Measurements from ENCODE around the gene DSP. TPM values are rescaled to one million over a fixed set of nuclear protein-coding genes. Genes with fewer than 3 reads are reported as not detected.

Gene DSP
- total RNA-seq, 1 experiment from 2014 or later: 0.10 TPM

DNA sequence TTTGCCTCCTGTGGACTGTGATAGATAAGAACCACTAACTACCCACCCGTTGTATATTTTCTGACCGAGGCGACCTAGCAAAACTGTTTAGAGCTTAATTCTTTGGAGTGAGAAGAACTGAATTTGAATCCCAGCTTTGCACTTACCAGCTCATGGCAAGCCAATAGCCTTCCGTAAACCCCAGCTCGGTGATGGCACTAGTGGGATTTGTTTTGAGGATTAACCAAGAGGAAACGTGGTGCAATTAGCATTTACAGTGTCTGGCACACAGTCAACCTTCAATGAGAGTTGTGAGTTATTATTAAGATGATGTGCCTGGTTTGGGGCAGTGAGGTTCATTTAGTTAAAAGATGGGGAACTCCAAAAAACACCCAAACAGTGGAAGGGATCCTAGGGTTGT lies 12.3 kb upstream of the DSP start:
- Histone ChIP-seq H3K9me3 (no peaks in the 10 kb centered on the region), H3K4me3 (no peak overlapping the region), H3K36me3 (no peaks in the 10 kb centered on the region), H3K27me3 (no peaks in the 10 kb centered on the region; the same call in 1 of the 2 replicates)
- DNase-seq: no peak

GRCh38 chr6:7532232-7532631 lies 9.2 kb upstream of the DSP start:
- Histone ChIP-seq H3K9me3 (no peaks in the 10 kb centered on the region), H3K4me3 (no peak overlapping the region)

GRCh38 chr6:7532821-7533220 lies 8.7 kb upstream of the DSP start:
- H3K36me3 ChIP-seq: no peaks in the 10 kb centered on the region
- H3K4me3 ChIP-seq: no peak overlapping the region
- no peaks in the 10 kb centered on the region for H3K9me3 ChIP-seq
- DNase-seq: no peak
- H3K27me3 ChIP-seq: peaks cover 4% of the 10 kb centered on the region; the same call in 1 of the 2 replicates

More at GRCh38 chr6:7532232-7532631, 9.2 kb upstream of the DSP start:
- no peak for DNase-seq
- H3K36me3 ChIP-seq: no peaks in the 10 kb centered on the region
- H3K27me3 ChIP-seq: peaks cover 2% of the 10 kb centered on the region; the same call in 1 of the 2 replicates

DNA sequence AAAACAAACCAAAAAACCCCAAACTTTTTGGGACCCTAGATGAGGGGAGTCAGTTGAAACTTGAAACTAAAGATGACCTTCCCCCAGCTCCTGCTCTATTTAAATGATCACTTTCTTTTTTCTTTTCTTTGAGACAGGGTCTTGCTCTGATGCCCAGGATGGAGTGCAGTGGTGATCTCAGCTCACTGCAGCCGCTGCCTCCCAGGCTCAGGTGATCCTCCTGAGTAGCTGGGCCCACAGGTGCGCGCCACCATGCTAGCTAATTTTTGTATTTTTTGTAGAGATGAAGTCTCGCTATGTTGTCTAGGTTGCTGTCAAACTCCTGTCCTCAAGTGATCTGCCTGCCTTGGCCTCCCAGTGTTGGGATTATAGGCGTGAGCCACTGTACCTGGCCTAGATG lies 7.3 kb upstream of the DSP start:
- H3K9me3 ChIP-seq: no peaks in the 10 kb centered on the region
- H3K4me3 ChIP-seq: no peak overlapping the region
- no peaks in the 10 kb centered on the region for H3K36me3 ChIP-seq
- H3K27me3 ChIP-seq: peaks cover 14% of the 10 kb centered on the region
- DNase-seq: no peak

DNA sequence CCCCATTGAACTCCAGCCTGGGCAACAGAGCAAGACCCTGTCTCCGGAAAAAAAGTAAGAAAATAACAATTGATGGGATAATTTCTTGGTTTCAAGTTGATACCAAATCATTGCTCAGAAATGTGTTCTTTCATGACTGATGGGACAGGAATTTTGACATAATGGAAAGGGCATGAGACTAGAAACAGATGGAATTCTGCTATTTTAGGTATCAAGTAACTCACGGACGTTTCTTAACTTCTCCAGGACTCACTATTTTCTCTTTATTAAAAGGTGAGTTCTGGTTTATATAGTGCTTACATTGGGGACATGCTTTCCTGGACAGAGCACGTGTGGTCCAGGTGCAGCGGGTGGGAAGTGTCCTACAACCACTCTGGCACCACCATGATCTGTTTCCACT lies 6.0 kb upstream of the DSP start:
- H3K4me3 ChIP-seq: no peak overlapping the region
- peaks cover 25% of the 10 kb centered on the region for H3K27me3 ChIP-seq
- H3K9me3 ChIP-seq: no peaks in the 10 kb centered on the region
- DNase-seq: no peak
- no peaks in the 10 kb centered on the region for H3K36me3 ChIP-seq

DNA sequence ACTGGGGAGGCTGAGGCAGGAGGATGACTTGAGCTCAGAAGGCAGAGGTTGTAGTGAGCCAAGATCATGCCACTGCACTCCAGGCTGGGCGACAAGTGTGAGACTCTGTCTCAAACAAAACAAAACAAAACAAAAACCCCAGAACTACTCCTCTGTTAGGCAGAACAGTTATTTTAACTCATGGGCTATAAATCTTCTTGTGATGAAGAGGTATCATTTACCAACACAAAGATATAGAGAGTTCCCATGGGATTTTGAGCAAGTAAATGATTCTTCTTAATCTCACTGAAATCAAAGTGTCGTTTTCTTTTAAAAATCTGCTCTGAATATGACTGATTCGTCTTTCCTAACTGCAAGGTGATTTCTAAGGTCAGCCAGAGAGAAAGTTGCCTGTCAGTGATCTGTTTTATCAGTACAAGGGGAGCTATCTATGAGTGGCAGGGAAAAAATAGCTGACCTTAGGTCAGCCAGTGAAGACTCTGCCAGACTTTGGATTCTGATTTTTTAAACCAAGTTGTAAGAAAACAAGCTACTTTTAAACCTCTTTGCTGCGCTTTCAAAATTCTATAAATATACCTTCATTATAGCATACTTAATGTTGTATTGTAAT lies 3.8 kb upstream of the DSP start:
- Histone ChIP-seq H3K36me3 (no peaks in the 10 kb centered on the region), H3K27me3 (peaks cover 45% of the 10 kb centered on the region), H3K4me3 (no peak overlapping the region), H3K9me3 (no peaks in the 10 kb centered on the region)
- DNase-seq: no peak

GRCh38 chr6:7538484-7538883 lies 3.0 kb upstream of the DSP start:
- no peaks in the 10 kb centered on the region for H3K36me3 ChIP-seq
- H3K27me3 ChIP-seq: peaks cover 51% of the 10 kb centered on the region
- no peaks in the 10 kb centered on the region for H3K9me3 ChIP-seq
- H3K4me3 ChIP-seq: no peak overlapping the region
- DNase-seq: no peak

DNA sequence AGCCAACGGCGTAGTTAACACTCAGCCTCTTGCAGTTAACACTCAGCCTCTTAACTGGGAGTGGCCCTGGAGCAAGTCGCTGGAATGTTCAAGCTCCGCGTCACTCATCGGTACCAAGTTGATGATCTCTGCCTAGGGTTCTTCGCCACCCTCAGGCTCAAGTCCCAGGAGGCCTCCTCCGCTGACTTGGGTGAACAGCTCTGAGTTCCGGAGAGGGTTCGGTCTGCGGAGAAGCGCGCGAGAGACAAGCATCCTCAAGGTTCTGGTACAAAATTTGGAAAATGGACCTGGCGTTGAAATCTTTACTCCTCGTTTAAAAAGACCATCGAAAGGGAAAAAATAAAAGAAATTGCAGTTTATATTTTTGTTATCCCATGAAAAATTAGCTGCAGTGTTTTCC lies 876 bp upstream of the DSP start:
- no peaks in the 10 kb centered on the region for H3K36me3 ChIP-seq
- no peaks in the 10 kb centered on the region for H3K9me3 ChIP-seq
- peaks cover 69% of the 10 kb centered on the region for H3K27me3 ChIP-seq
- no peak for DNase-seq
- H3K4me3 ChIP-seq: no peak overlapping the region

GRCh38 chr6:7542065-7542873 lies 798 bp downstream of the DSP start:
- peak; percentile 3 for DNase-seq
- Histone ChIP-seq H3K9me3 (no peaks in the 10 kb centered on the region), H3K36me3 (no peaks in the 10 kb centered on the region), H3K4me3 (peak overlapping the region; percentile 43), H3K27me3 (peaks cover 70% of the 10 kb centered on the region)

DNA sequence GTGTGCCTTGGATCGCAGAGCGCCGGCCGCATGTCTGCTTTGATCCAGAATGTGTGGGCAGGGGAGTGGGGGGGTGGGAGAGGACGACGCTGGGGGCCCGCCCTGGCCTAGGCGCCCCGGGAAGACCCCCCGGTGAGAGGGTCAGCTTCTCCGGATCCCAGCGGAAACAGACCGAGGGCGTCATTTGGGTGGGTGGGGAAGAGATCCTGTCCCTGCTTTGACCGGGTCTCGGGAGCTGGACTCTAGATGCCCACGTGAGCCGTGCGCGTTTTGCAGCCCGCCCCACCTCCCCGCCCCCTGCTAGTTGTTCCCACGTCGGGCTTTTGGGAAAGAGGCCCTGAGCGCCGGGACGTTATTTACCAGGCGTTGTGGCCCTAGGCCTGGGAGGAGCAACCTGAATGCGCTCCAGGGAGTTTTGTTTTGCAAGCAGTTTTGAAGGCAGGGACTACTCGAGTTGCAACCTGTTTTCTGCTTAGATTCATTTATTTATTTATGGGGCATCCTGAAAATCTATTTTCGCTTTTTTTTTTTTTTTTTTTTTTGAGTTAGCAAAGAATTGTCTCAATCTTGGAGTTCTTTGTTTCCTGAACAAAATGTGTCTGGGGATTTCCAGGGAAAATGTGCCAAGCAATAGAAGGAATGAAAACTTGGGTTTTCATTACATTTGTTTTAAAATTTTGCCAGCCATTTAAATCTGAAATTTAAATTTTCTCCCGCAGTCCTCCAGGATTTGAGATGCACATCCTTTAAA lies 1.6 kb downstream of the DSP start:
- no peaks in the 10 kb centered on the region for H3K9me3 ChIP-seq
- peak overlapping the region; percentile 43 for H3K4me3 ChIP-seq
- H3K27me3 ChIP-seq: peaks cover 66% of the 10 kb centered on the region
- no peak for DNase-seq
- H3K36me3 ChIP-seq: no peaks in the 10 kb centered on the region

DNA sequence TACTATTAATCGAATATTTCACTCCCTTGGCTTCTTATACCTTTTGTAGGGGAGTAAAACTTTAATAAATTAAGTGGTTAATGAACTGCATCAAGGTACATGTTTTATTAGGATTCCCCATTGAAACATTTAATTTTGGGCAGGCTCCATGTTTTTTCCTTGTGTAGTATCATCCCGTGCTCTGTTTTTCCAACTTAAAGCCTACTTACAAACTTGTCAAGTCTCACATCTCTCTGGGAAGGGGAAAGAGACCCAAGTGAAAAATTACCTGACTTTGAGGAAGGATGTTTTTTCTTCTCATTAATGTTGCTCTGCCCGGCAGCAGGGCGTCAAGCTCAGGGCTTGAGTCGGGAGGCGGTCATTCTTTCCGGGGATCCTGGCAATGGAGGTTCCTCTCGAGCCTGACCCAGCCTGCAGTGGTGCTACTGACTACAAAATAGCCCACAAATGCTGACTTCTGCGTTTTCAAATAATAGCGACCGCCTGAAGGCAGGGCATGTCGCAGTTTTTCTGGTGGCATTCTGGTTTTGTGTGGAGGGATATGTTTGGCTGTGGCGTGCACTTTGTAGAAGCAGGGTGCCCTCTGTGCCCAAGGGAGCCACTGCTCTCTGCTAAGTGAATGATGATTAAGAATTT lies 2.4 kb downstream of the DSP start:
- DNase-seq: no peak
- Histone ChIP-seq H3K9me3 (no peaks in the 10 kb centered on the region), H3K36me3 (no peaks in the 10 kb centered on the region), H3K4me3 (no peak overlapping the region), H3K27me3 (peaks cover 63% of the 10 kb centered on the region)

DNA sequence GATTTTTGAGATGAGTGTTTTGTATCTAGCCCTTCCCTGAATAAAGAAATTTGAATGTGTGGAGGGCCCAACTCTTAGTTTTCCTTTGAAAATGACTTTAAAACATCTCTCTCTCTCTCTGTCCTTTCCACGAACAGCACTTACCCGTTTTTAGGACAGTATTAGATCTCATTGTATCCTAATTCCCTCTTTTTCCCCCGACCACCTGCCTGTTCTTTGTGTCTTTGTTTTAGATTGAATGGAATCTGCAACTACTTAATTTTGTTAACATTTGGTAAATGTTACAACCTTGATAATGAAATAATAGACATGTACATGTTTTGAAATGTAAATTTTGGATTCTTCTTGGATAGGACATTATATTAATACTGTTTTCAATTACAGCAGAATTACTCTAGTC lies 3.1 kb downstream of the DSP start:
- Histone ChIP-seq H3K9me3 (no peaks in the 10 kb centered on the region), H3K27me3 (peaks cover 62% of the 10 kb centered on the region), H3K36me3 (no peaks in the 10 kb centered on the region), H3K4me3 (no peak overlapping the region)
- DNase-seq: no peak

GRCh38 chr6:7545316-7546019 lies 4.0 kb downstream of the DSP start:
- Histone ChIP-seq H3K9me3 (no peaks in the 10 kb centered on the region), H3K36me3 (no peaks in the 10 kb centered on the region), H3K4me3 (no peak overlapping the region), H3K27me3 (peaks cover 57% of the 10 kb centered on the region)
- DNase-seq: no peak

DNA sequence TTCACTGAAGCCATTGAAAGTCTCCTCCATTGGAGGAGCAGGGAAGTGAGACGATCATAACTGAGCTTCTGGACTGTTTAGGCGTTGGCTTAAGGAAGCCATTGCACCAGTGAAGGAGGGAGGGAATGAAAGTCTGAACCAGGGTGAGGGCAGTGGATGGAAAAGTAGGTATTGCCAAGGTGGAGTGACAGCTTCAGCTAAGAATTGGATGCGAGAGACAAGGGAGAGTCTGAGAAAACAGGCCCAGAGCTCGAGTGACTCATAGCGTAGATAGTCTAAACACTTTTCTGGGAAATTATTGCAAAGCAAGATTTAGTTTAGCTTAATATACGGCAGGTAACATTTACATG lies 4.5 kb downstream of the DSP start:
- no peak for DNase-seq
- Histone ChIP-seq H3K36me3 (no peaks in the 10 kb centered on the region), H3K4me3 (no peak overlapping the region), H3K9me3 (no peaks in the 10 kb centered on the region), H3K27me3 (peaks cover 52% of the 10 kb centered on the region)

DNA sequence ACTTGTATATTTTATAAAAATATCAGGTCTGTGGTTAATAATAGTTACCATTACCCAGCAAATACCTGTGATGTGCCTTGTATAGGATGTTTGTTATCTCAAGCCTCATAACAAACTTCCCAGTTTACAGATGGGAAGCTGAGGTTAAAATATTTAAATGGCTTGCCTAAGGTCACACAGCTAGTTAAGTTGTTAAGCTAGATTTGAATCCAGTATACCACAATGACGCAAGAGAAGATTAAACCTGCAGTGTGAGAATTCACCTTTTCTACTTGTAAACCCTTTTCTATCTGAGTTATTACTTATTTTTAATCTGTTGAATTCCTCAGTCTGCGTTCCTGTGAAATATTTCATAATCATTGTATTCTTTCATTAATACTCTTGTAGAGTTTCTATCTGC lies 4.9 kb downstream of the DSP start:
- Histone ChIP-seq H3K4me3 (no peak overlapping the region), H3K27me3 (peaks cover 50% of the 10 kb centered on the region), H3K36me3 (no peaks in the 10 kb centered on the region), H3K9me3 (no peaks in the 10 kb centered on the region)
- no peak for DNase-seq

GRCh38 chr6:7546896-7547295 lies 5.4 kb downstream of the DSP start:
- no peaks in the 10 kb centered on the region for H3K36me3 ChIP-seq
- peaks cover 45% of the 10 kb centered on the region for H3K27me3 ChIP-seq
- H3K9me3 ChIP-seq: no peaks in the 10 kb centered on the region
- H3K4me3 ChIP-seq: no peak overlapping the region
- no peak for DNase-seq

DNA sequence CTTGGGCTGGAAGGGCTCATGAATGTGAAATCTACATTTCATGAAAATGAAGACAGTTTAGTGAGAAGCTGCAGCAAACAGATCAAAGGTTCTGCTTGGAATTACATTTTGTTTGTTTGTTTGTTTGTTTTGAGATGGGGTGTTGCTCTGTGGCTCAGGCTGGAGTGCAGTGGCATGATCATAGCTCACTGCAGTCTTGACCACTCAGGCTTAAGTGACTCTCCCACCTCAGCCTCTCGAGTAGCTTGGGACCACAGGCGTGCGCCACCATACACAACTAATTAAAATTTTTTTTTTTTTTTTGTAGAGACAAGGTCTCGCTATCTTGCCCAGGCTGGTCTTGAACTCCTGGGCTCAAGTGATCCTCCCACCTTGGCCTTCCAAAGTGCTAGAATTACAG lies 5.8 kb downstream of the DSP start:
- Histone ChIP-seq H3K4me3 (no peak overlapping the region), H3K9me3 (no peaks in the 10 kb centered on the region), H3K36me3 (no peaks in the 10 kb centered on the region), H3K27me3 (peaks cover 41% of the 10 kb centered on the region)
- no peak for DNase-seq

Data from MG63 (cell line).